Large intestine (tissue), 3 donors: ENCODE measurements around the gene MMP24OS. TPM values are rescaled to one million over a fixed set of nuclear protein-coding genes. Genes with fewer than 3 reads are reported as not detected.
A peak's percentile ranks its signal among the peaks of the same experiment; 100 is the strongest.
"Not testable (repeated sequence)": the region's sequence is repeated elsewhere in the genome, so short reads cannot be mapped to it uniquely, and the experiment has no call there.

Experiments
- DNase-seq, 2 donors: peaks; one replicate each; pipeline versions ENCODE4 v3.0.0 to v3.0.0-alpha.2; 2013
- H3K27ac ChIP-seq: one replicate; pipeline ENCODE4 v1.5.1; 2013; ENCODE audit warnings: low read length
- H3K27me3 ChIP-seq: 2 replicates; pipeline ENCODE4 v1.6.1; 2013; ENCODE audit warnings: low read length; ENCODE audit not compliant: control insufficient read depth, insufficient read depth
- H3K36me3 ChIP-seq: 2 replicates; pipeline ENCODE4 v1.6.1; 2013; ENCODE audit warnings: low read length; ENCODE audit not compliant: control insufficient read depth, insufficient read depth
- H3K4me1 ChIP-seq: one replicate; pipeline ENCODE4 v1.6.1; 2013; ENCODE audit warnings: low read length; ENCODE audit not compliant: control insufficient read depth, insufficient read depth
- H3K4me3 ChIP-seq: one replicate; pipeline ENCODE4 v1.5.1; 2013; ENCODE audit warnings: low read length
- H3K9me3 ChIP-seq: one replicate; pipeline ENCODE4 v1.6.1; 2013; ENCODE audit warnings: mild to moderate bottlenecking, low read depth, low read length, moderate library complexity; ENCODE audit not compliant: control insufficient read depth
- WGBS: methylation state at CpG from one replicate; pipeline ENCODE4 v1.1.5; 2013; ENCODE audit warnings: low lambda C conversion rate; ENCODE audit not compliant: insufficient coverage; 5-methylcytosine and 5-hydroxymethylcytosine counted together
- polyA plus RNA-seq: library from polyadenylated mRNA; unstranded; fragments of 120-200 nt; gene quantifications from one replicate; pipeline ENCODE4 v1.2.1, GENCODE V29; 2013

MMP24OS gene
- polyA plus RNA-seq, 1 donor, result 43.8 TPM

- Histone ChIP-seq H3K27me3 (no peaks in the 10 kb centered on the region), H3K4me3 (no peak overlapping the region), H3K36me3 (no peaks in the 10 kb centered on the region), H3K4me1 (peaks cover 47% of the 10 kb centered on the region), H3K9me3 (no peaks in the 10 kb centered on the region), H3K27ac (peak overlapping the region; percentile 77)
- 0% methylated on average over 3 of the region's 5 CpGs for WGBS
- DNase-seq, result peak in 1 of 2 donors; percentile 59
Observed at GRCh38 chr20:35319192-35319870, 41.4 kb upstream of the MMP24OS start.

DNA sequence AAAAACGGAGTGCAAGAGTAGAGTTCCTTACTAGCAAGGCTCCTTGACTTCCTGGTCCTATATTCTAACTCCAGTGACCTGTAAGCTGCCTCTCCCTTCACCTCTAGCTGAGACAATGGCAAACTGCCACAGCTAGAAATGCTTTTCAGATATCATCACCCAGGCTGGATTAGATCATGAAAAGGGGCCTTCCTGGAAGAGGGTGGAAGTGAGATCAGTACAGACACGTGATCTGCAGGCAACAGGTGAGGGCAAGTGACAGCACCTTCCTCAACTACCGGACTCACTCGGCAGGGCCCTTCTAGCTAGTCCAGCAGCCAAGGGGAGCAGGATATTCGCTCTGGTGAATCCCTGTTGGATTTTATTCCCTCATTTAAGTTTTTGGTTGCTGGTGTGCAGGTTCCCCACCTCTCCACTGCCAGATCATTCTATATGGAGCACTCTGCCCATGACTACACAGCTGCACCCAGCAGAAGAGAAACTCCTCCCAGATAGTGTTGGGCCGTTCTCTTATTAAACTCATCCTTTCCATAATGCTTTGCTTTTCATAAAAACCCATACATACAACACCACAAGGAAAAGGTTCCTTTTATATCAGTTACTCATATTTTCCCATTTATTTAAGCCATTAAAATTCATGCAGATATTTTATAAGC lies 40.7 kb upstream of the MMP24OS start:
- no peak overlapping the region for H3K4me3 ChIP-seq
- DNase-seq, result peak; percentile 89 to 95
- H3K9me3 ChIP-seq, result no peaks in the 10 kb centered on the region
- 40% methylated on average over 1 of the region's 6 CpGs for WGBS
- peaks cover 47% of the 10 kb centered on the region for H3K4me1 ChIP-seq
- no peaks in the 10 kb centered on the region for H3K36me3 ChIP-seq
- no peaks in the 10 kb centered on the region for H3K27me3 ChIP-seq
- H3K27ac ChIP-seq, result peak overlapping the region; percentile 77

DNA sequence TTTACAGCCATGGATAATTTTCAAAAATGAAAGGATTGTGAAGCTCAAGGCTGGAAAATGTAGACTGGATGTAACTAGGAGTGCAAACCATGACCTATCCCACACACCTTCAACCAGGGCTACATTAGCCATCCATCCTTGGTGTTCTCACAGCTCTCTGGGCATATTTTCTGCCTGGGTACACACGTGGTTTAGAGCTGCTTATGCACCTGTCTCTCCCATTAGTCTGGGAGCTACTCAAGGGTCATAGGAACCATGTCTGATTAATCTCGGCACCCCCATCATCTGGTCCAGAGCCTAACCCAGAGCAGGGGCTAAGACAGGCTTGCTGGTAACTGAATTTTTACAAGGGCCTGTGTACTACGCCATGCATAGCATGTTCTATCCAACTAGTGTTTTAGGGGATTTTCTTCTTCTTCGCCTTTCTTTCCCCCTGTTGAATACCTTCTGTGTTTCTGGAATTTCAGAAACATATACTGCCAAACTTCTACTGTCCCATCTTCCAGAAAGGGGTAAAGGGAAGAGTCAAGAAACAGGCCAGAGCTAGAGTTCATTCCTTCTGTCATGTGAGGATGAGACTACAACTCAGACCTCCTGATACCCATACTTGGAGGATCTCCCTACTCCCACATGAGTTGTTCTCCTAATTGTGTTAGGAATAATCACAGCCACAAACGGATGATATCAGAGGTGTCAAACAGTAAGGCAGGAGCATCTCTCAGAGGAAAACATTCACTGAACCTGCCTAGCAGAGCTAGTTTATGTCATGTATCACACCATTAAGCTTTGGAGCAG lies 39.7 kb upstream of the MMP24OS start:
- Histone ChIP-seq H3K9me3 (no peaks in the 10 kb centered on the region), H3K27ac (peak overlapping the region; percentile 77), H3K27me3 (no peaks in the 10 kb centered on the region), H3K4me3 (no peak overlapping the region), H3K36me3 (peaks cover 2% of the 10 kb centered on the region), H3K4me1 (peaks cover 47% of the 10 kb centered on the region)
- DNase-seq, result no peak
- WGBS, result 80% methylated on average over 1 of the region's 5 CpGs

GRCh38 chr20:35316086-35316485 lies 38.2 kb upstream of the MMP24OS start:
- H3K4me1 ChIP-seq, result peaks cover 47% of the 10 kb centered on the region
- no peaks in the 10 kb centered on the region for H3K27me3 ChIP-seq
- no peak overlapping the region for H3K4me3 ChIP-seq
- no peak for DNase-seq
- no CpG with 5 or more reads among the region's 2 CpGs for WGBS
- H3K36me3 ChIP-seq, result peaks cover 4% of the 10 kb centered on the region
- H3K27ac ChIP-seq, result no peak overlapping the region
- H3K9me3 ChIP-seq, result no peaks in the 10 kb centered on the region

- not testable (repeated sequence) for DNase-seq, H3K4me3 ChIP-seq, H3K27me3 ChIP-seq, H3K9me3 ChIP-seq, H3K36me3 ChIP-seq, H3K27ac ChIP-seq
- no CpG with 5 or more reads among the region's 7 CpGs for WGBS
- H3K4me1 ChIP-seq, result peaks cover 43% of the 10 kb centered on the region
Observed at GRCh38 chr20:35315632-35316020, 37.7 kb upstream of the MMP24OS start.

DNA sequence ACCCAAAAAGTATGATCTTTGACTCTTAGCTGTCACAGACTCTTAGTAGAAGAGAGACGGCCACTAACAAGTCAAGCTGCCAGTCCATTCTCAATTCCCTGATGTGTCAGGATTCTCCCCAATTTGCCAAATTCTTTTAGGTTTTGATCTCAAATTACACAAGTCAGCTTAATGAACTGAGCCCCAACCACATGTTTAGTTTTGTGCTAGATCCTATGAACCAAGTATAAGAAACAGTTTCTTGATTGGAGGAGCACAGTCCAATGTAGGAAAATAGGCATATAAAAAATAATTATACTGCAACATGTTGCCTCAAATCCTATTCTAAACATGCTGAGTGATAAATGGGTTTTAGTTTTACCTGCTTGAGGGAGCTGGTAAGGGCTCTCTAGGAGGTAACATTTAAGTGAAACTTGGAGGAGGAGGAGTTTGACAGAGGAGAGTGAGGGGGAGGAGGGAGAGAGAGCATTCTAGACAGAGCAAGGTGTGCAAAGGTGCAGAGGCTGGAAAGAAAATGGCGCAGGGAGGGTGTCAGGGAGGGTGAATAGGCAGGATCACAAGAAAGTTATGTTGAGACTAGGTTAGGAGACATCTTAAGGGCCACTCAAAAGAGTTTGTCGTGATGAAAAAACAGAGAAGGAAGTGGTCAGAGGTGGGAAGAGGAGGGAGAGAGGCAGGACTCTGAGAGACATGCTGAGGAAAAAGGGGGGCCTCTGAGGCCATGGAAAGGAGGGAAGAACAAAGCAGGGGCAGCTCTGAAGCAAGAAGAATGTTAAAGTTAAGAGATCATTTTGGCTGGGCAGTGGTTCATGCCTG lies 37.1 kb upstream of the MMP24OS start:
- Histone ChIP-seq H3K27me3 (no peaks in the 10 kb centered on the region), H3K4me1 (peaks cover 37% of the 10 kb centered on the region), H3K36me3 (peaks cover 4% of the 10 kb centered on the region), H3K27ac (no peak overlapping the region), H3K4me3 (no peak overlapping the region), H3K9me3 (no peaks in the 10 kb centered on the region)
- no peak for DNase-seq
- WGBS, result 81% methylated on average over 2 of the region's 3 CpGs

GRCh38 chr20:35312318-35312717 lies 34.4 kb upstream of the MMP24OS start:
- Histone ChIP-seq H3K4me1 (peaks cover 14% of the 10 kb centered on the region), H3K9me3 (no peaks in the 10 kb centered on the region), H3K4me3 (no peak overlapping the region), H3K27ac (no peak overlapping the region), H3K27me3 (no peaks in the 10 kb centered on the region), H3K36me3 (peaks cover 9% of the 10 kb centered on the region)
- no peak for DNase-seq
- no CpG with 5 or more reads among the region's 1 CpG for WGBS

DNA sequence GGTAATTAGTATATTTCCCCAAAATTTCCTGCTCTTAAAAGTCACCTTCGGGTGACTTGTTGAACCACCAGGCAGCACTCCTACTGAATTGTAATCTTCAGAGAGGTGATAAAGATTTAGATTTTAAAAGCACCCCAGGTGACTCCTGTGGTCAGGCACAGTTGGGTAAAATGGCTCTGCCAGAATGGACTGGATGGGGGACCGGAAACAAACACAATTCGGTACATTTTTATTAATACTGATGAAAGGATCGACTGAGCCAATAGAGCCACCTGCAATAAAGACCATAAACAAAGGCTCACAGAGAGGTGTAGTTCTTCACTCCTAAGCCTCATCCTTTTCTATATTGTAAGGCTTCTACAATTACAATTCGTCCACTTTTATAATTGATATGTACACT lies 33.9 kb upstream of the MMP24OS start:
- Histone ChIP-seq H3K36me3 (peaks cover 9% of the 10 kb centered on the region), H3K4me3 (no peak overlapping the region), H3K4me1 (peaks cover 15% of the 10 kb centered on the region), H3K27ac (no peak overlapping the region), H3K27me3 (no peaks in the 10 kb centered on the region), H3K9me3 (no peaks in the 10 kb centered on the region)
- 90% methylated on average over 2 of the region's 5 CpGs for WGBS
- no peak for DNase-seq

GRCh38 chr20:35311409-35311808 lies 33.5 kb upstream of the MMP24OS start:
- no peak for DNase-seq
- Histone ChIP-seq H3K27me3 (no peaks in the 10 kb centered on the region), H3K9me3 (no peaks in the 10 kb centered on the region), H3K4me3 (no peak overlapping the region), H3K36me3 (peaks cover 9% of the 10 kb centered on the region), H3K4me1 (peaks cover 19% of the 10 kb centered on the region), H3K27ac (no peak overlapping the region)
- no CpG with 5 or more reads among the region's 2 CpGs for WGBS
